T-helper 17 cell (primary cell): ENCODE measurements around the gene CALML6. TPM values are rescaled to one million over a fixed set of nuclear protein-coding genes. Genes with fewer than 3 reads are reported as not detected.

Experiments
- ATAC-seq: fragments of 150-1000 bp; cut with Tn5 transposase; 2 replicates; pipeline ENCODE4 v1.10.0; 2021; ENCODE audit warnings: mild to moderate bottlenecking, moderate library complexity
- DNase-seq, 3 donors: peaks; one replicate each; pipeline versions ENCODE4 v3.0.0 to v3.0.0-alpha.2; 2020 to 2021
- H3K9me3 ChIP-seq: one replicate; pipeline ENCODE4 v1.7.0; 2013; ENCODE audit warnings: low read length, mild to moderate bottlenecking; ENCODE audit not compliant: control insufficient read depth, poor library complexity, severe bottlenecking
- H3K27ac Mint-ChIP-seq: one replicate; pipeline ENCODE4 v1.8.0; 2022; ENCODE audit warnings: mild to moderate bottlenecking, moderate library complexity, mixed read lengths
- H3K27me3 Mint-ChIP-seq: one replicate; pipeline ENCODE4 v1.8.0; 2022; ENCODE audit warnings: mixed read lengths
- H3K36me3 Mint-ChIP-seq: one replicate; pipeline ENCODE4 v1.8.0; 2022; ENCODE audit warnings: low read depth, mixed read lengths
- H3K4me1 Mint-ChIP-seq: one replicate; pipeline ENCODE4 v1.8.0; 2022; ENCODE audit warnings: mild to moderate bottlenecking, mixed read lengths
- H3K4me3 Mint-ChIP-seq: one replicate; pipeline ENCODE4 v1.8.0; 2022; ENCODE audit warnings: mild to moderate bottlenecking, moderate library complexity, mixed read lengths
- total RNA-seq, 4 donors: library from RNA in 2 of 4; stranded (reverse) in 2 of 4; gene quantifications; one replicate each; pipeline ENCODE4 v1.2.3 and lab custom pipeline; 2022 to 2026

Gene CALML6
- total RNA-seq, 2 donors from 2014 or later, result 0.35 to 0.55 TPM

- H3K4me3 Mint-ChIP-seq, result peak overlapping the region; percentile 88
- peaks cover 4% of the 10 kb centered on the region for H3K36me3 Mint-ChIP-seq
- DNase-seq (no peak), ATAC-seq (no peak)
- peak overlapping the region; percentile 89 for H3K27ac Mint-ChIP-seq
- H3K27me3 Mint-ChIP-seq, result no peaks in the 10 kb centered on the region
- peaks cover 31% of the 10 kb centered on the region for H3K4me1 Mint-ChIP-seq
- no peaks in the 10 kb centered on the region for H3K9me3 ChIP-seq
Measured at GRCh38 chr1:1895060-1895418, 20.0 kb upstream of the CALML6 start.

- H3K4me1 Mint-ChIP-seq, result peaks cover 31% of the 10 kb centered on the region
- no peak for ATAC-seq
- peak overlapping the region; percentile 88 for H3K4me3 Mint-ChIP-seq
- no peaks in the 10 kb centered on the region for H3K27me3 Mint-ChIP-seq
- DNase-seq, result no peak
- peaks cover 4% of the 10 kb centered on the region for H3K36me3 Mint-ChIP-seq
- peak overlapping the region; percentile 89 for H3K27ac Mint-ChIP-seq
- H3K9me3 ChIP-seq, result no peaks in the 10 kb centered on the region
Measured at GRCh38 chr1:1895456-1896336, 19.4 kb upstream of the CALML6 start.

- Mint-ChIP-seq H3K27me3 (no peaks in the 10 kb centered on the region), H3K36me3 (no peaks in the 10 kb centered on the region), H3K27ac (no peak overlapping the region), H3K4me3 (no peak overlapping the region), H3K4me1 (peaks cover 19% of the 10 kb centered on the region)
- H3K9me3 ChIP-seq, result no peaks in the 10 kb centered on the region
- no peak for DNase-seq
- no peak for ATAC-seq
Measured at GRCh38 chr1:1898246-1898933, 16.7 kb upstream of the CALML6 start.

- H3K9me3 ChIP-seq, result no peaks in the 10 kb centered on the region
- Mint-ChIP-seq H3K4me1 (peaks cover 16% of the 10 kb centered on the region), H3K36me3 (no peaks in the 10 kb centered on the region), H3K27ac (peak overlapping the region; percentile 71), H3K4me3 (no peak overlapping the region), H3K27me3 (no peaks in the 10 kb centered on the region)
- ATAC-seq (peak; percentile 56), DNase-seq (no peak)
Measured at GRCh38 chr1:1899266-1899966, 15.6 kb upstream of the CALML6 start.

GRCh38 chr1:1899967-1900327 is 15.1 kb upstream of the CALML6 start:
- H3K4me3 Mint-ChIP-seq, result no peak overlapping the region

GRCh38 chr1:1900883-1901640 is 14.0 kb upstream of the CALML6 start:
- no peak overlapping the region for H3K4me3 Mint-ChIP-seq
- no peak for DNase-seq
- H3K36me3 Mint-ChIP-seq, result no peaks in the 10 kb centered on the region
- ATAC-seq, result no peak
- peaks cover 3% of the 10 kb centered on the region for H3K4me1 Mint-ChIP-seq
- no peaks in the 10 kb centered on the region for H3K9me3 ChIP-seq
- H3K27ac Mint-ChIP-seq, result no peak overlapping the region
- no peaks in the 10 kb centered on the region for H3K27me3 Mint-ChIP-seq

More at GRCh38 chr1:1899967-1900327, 15.1 kb upstream of the CALML6 start:
- Mint-ChIP-seq H3K4me1 (peaks cover 11% of the 10 kb centered on the region), H3K27ac (peak overlapping the region; percentile 71), H3K36me3 (no peaks in the 10 kb centered on the region), H3K27me3 (no peaks in the 10 kb centered on the region)
- DNase-seq, result no peak
- H3K9me3 ChIP-seq, result no peaks in the 10 kb centered on the region
- no peak for ATAC-seq

- no peaks in the 10 kb centered on the region for H3K27me3 Mint-ChIP-seq
- no peak overlapping the region for H3K4me3 Mint-ChIP-seq
- ATAC-seq, result no peak
- no peaks in the 10 kb centered on the region for H3K9me3 ChIP-seq
- no peaks in the 10 kb centered on the region for H3K36me3 Mint-ChIP-seq
- H3K27ac Mint-ChIP-seq, result no peak overlapping the region
- H3K4me1 Mint-ChIP-seq, result peaks cover 8% of the 10 kb centered on the region
- no peak for DNase-seq
Measured at GRCh38 chr1:1901641-1902294, 13.3 kb upstream of the CALML6 start.

GRCh38 chr1:1903224-1903623 is 11.8 kb upstream of the CALML6 start:
- Mint-ChIP-seq H3K36me3 (no peaks in the 10 kb centered on the region), H3K27ac (no peak overlapping the region)
- ATAC-seq, result no peak

GRCh38 chr1:1906185-1907097 is 8.6 kb upstream of the CALML6 start:
- Mint-ChIP-seq H3K4me1 (peaks cover 14% of the 10 kb centered on the region), H3K27ac (peak overlapping the region; percentile 67)
- peak; percentile 28 for ATAC-seq

More at GRCh38 chr1:1903224-1903623, 11.8 kb upstream of the CALML6 start:
- Mint-ChIP-seq H3K4me1 (peaks cover 8% of the 10 kb centered on the region), H3K4me3 (no peak overlapping the region), H3K27me3 (no peaks in the 10 kb centered on the region)
- H3K9me3 ChIP-seq, result no peaks in the 10 kb centered on the region
- DNase-seq, result no peak

GRCh38 chr1:1907098-1907736 is 7.8 kb upstream of the CALML6 start:
- peaks cover 14% of the 10 kb centered on the region for H3K4me1 Mint-ChIP-seq
- no peaks in the 10 kb centered on the region for H3K9me3 ChIP-seq
- no peak overlapping the region for H3K4me3 Mint-ChIP-seq
- H3K36me3 Mint-ChIP-seq, result no peaks in the 10 kb centered on the region
- peak overlapping the region; percentile 60 for H3K27ac Mint-ChIP-seq
- no peaks in the 10 kb centered on the region for H3K27me3 Mint-ChIP-seq
- ATAC-seq, result no peak
- DNase-seq, result no peak

More at GRCh38 chr1:1906185-1907097, 8.6 kb upstream of the CALML6 start:
- no peaks in the 10 kb centered on the region for H3K36me3 Mint-ChIP-seq
- peak; percentile 41 to 55 (median 47) for DNase-seq
- H3K27me3 Mint-ChIP-seq, result no peaks in the 10 kb centered on the region
- H3K9me3 ChIP-seq, result no peaks in the 10 kb centered on the region
- peak overlapping the region; percentile 83 for H3K4me3 Mint-ChIP-seq

- DNase-seq, result peak in 1 of 3 donors; percentile 17
- Mint-ChIP-seq H3K4me1 (peaks cover 14% of the 10 kb centered on the region), H3K27me3 (peaks cover 1% of the 10 kb centered on the region), H3K27ac (no peak overlapping the region), H3K4me3 (peak overlapping the region; percentile 60), H3K36me3 (no peaks in the 10 kb centered on the region)
- no peaks in the 10 kb centered on the region for H3K9me3 ChIP-seq
- no peak for ATAC-seq
Measured at GRCh38 chr1:1908506-1908791, 6.6 kb upstream of the CALML6 start.
